Measurements from ENCODE around the gene PAQR5.

DNA sequence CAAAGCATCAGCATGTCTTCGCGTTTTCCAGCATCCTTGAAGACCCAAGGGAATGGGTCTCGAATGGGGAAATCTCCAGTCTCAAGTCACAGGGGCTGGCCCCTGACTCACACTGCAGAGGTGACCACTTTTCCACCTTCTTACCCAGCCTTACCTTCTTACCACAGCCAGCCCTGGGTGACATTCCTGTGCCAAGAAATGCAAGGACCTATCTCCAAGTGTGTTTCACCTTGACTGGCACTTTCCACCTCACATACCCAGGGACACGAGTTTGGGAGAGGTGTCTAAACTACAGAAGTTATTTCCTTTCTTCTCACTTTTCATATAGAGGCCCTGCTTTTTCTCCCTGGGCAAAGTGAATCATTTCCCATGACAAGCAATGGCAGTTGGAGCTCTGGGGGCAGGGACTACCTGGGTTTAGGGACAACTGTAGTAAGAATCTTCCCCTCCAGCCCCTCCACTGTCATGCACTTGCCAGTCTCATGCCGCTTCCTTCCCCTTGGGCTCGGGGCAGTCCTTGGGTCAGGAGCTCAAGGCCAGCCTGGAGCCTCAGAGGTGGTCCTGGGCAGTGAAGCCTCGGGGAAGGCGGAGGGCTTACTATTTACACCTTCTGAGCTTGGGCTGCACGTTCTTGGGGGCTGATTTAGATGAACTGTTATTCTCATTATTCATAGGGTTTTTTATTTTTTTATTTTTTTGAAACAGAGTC is 16.8 kb downstream of the PAQR5 start:
- TF ChIP-seq TEAD4 (IDR thresholded peaks at IDR 0.05) (no peak), YY1 (IDR thresholded peaks at IDR 0.05; ENCODE audit: low read depth) (no peak), TCF12 (IDR thresholded peaks at IDR 0.05; ENCODE audit: low read depth) (no peak), TAF1 (IDR thresholded peaks at IDR 0.05; ENCODE audit: low read depth) (no peak), EP300 (IDR thresholded peaks at IDR 0.05; ENCODE audit: borderline replicate concordance) (no peak), MAX (IDR thresholded peaks at IDR 0.05) (no peak)
